Neural cell (in vitro differentiated cells): ENCODE results near the gene CEP72. TPM values are rescaled to one million over a fixed set of nuclear protein-coding genes. Genes with fewer than 3 reads are reported as not detected.

ENCODE experiments used
- H2AFZ ChIP-seq: fragments of 200-600, 300-800 bp; sonication (generic), shearing (Covaris generic); 2 replicates; pipeline ENCODE4 v1.6.0; 2014; ENCODE audit warnings: low read depth, mild to moderate bottlenecking, antibody characterized with exemption, low read length, moderate library complexity
- H3F3A ChIP-seq: fragments of 200-600 bp; shearing (Covaris generic); 2 replicates; pipeline ENCODE4 v1.6.1; 2016; ENCODE audit warnings: mild to moderate bottlenecking, moderate library complexity, mixed read lengths, antibody characterized with exemption, low read length; ENCODE audit not compliant: insufficient read depth, poor library complexity, severe bottlenecking
- H3K27ac ChIP-seq: fragments of 200-600, 300-800 bp; sonication (generic), shearing (Covaris generic); 2 replicates; pipeline ENCODE4 v1.5.1; 2014; ENCODE audit warnings: mild to moderate bottlenecking, low read length, moderate library complexity
- H3K27me3 ChIP-seq: fragments of 300-800, 200-600 bp; sonication (generic), shearing (Covaris generic); 2 replicates; pipeline ENCODE4 v1.6.0; 2014; ENCODE audit warnings: mild to moderate bottlenecking, low read depth, low read length, moderate library complexity; ENCODE audit not compliant: insufficient read depth
- H3K36me3 ChIP-seq: fragments of 300-800, 200-600 bp; sonication (generic), shearing (Covaris generic); 2 replicates; pipeline ENCODE4 v1.5.1; 2014; ENCODE audit warnings: mild to moderate bottlenecking, antibody characterized with exemption, low read length, moderate library complexity; ENCODE audit not compliant: insufficient read depth
- H3K4me2 ChIP-seq: fragments of 300-800, 200-600 bp; sonication (generic), shearing (Covaris generic); 2 replicates; pipeline ENCODE4 v1.6.0; 2014; ENCODE audit warnings: mild to moderate bottlenecking, low read length
- H3K4me3 ChIP-seq: fragments of 300-800, 200-600 bp; sonication (generic), shearing (Covaris generic); 2 replicates; pipeline ENCODE4 v1.5.1; 2014; ENCODE audit warnings: mild to moderate bottlenecking, low read length, moderate library complexity
- H3K79me2 ChIP-seq: fragments of 200-600 bp; shearing (Covaris generic); replicated peaks from 2 replicates; pipeline ENCODE4 v1.6.0; 2014; ENCODE audit warnings: mild to moderate bottlenecking, low read length, moderate library complexity; ENCODE audit not compliant: insufficient read depth
- H3K9ac ChIP-seq: fragments of 300-800, 200-600 bp; sonication (generic), shearing (Covaris generic); 2 replicates; pipeline ENCODE4 v1.6.1; 2016; ENCODE audit warnings: mild to moderate bottlenecking, low read length, mixed read lengths
- H3K9me2 ChIP-seq: fragments of 200-600 bp; shearing (Covaris generic); 2 replicates; pipeline ENCODE4 v1.6.1; 2016; ENCODE audit warnings: mild to moderate bottlenecking, low read length, mixed read lengths; ENCODE audit not compliant: insufficient read depth
- H3K9me3 ChIP-seq: fragments of 200-600, 300-800 bp; sonication (generic), shearing (Covaris generic); 2 replicates; pipeline ENCODE4 v1.6.1; 2016; ENCODE audit warnings: mild to moderate bottlenecking, mixed run types, low read length, moderate library complexity, mixed read lengths
- H4K20me1 ChIP-seq: fragments of 200-600 bp; shearing (Covaris generic); 2 replicates; pipeline ENCODE4 v1.6.1; 2016; ENCODE audit warnings: mild to moderate bottlenecking, mixed run types; ENCODE audit not compliant: insufficient read depth
- EZH2 ChIP-seq: fragments of 200-600, 300-800 bp; shearing (Covaris generic), sonication (generic); IDR thresholded peaks from 2 replicates; pipeline ENCODE4 v1.6.1; 2014; ENCODE audit warnings: antibody characterized with exemption, low read length, borderline replicate concordance, mild to moderate bottlenecking; ENCODE audit not compliant: insufficient read depth, poor library complexity, severe bottlenecking
- MXI1 ChIP-seq: fragments of 450-650 bp; conservative IDR thresholded peaks from 2 replicates; pipeline ENCODE4 v1.6.1; 2014; ENCODE audit warnings: antibody characterized with exemption, mild to moderate bottlenecking; ENCODE audit not compliant: poor library complexity, severe bottlenecking
- POLR2AphosphoS5 ChIP-seq: IDR thresholded peaks from 2 replicates; pipeline ENCODE4 v1.6.1; 2012
- RAD21 ChIP-seq: fragments of 450-650 bp; conservative IDR thresholded peaks from 2 replicates; pipeline ENCODE4 v1.6.1; 2014; ENCODE audit warnings: antibody characterized with exemption, mild to moderate bottlenecking, moderate library complexity
- SMC3 ChIP-seq: fragments of 450-650 bp; conservative IDR thresholded peaks from 2 replicates; pipeline ENCODE4 v1.6.1; 2014; ENCODE audit warnings: antibody characterized with exemption, mild to moderate bottlenecking, moderate library complexity; ENCODE audit not compliant: poor library complexity
- TAF1 ChIP-seq: IDR thresholded peaks from 2 replicates; pipeline ENCODE4 v1.6.1; 2012; ENCODE audit warnings: low read depth
- polyA plus RNA-seq: library from polyadenylated mRNA; depleted of rRNA; stranded (reverse); fragments of >200 nt; gene quantifications from 2 replicates; pipeline ENCODE4 v1.2.3, GENCODE V29; 2014
- TF ChIP-seq, protein P1 (sequence below): IDR thresholded peaks from 2 replicates; pipeline ENCODE4 v1.6.1; 2012; ENCODE audit warnings: borderline replicate concordance
- TF ChIP-seq, protein P2 (sequence below): fragments of 450-650 bp; IDR thresholded peaks from 2 replicates; pipeline ENCODE4 v1.5.1; 2014; ENCODE audit warnings: antibody characterized with exemption, mild to moderate bottlenecking, moderate library complexity; ENCODE audit not compliant: poor library complexity, severe bottlenecking

Gene CEP72
- polyA plus RNA-seq, 1 donor from 2014 or later: 5.9 TPM

DNA sequence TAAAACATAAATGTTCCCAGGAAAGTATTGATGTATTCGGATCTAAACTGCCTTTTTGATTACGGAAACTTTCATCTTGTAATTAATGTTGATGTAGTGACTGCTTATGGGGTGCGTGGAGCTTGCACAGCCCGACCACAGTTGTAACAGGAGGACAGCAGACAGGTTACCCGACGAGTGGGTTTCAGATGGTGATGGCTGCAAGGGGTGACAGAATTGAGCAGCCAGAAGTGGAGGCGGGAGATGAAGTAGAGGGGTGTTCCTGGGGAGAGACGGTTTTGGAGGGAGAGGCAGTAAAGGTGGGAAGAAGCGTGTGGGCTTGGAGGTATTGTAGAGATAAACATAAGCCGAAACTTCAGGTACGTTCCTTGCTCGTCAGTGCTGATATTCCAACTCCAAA is 5.8 kb downstream of the CEP72 start (continued):
- no peak for TF ChIP-seq TAF1
- TF ChIP-seq POLR2AphosphoS5: no peak
- no peak for TF ChIP-seq RAD21
- no peak for TF ChIP-seq MXI1

DNA sequence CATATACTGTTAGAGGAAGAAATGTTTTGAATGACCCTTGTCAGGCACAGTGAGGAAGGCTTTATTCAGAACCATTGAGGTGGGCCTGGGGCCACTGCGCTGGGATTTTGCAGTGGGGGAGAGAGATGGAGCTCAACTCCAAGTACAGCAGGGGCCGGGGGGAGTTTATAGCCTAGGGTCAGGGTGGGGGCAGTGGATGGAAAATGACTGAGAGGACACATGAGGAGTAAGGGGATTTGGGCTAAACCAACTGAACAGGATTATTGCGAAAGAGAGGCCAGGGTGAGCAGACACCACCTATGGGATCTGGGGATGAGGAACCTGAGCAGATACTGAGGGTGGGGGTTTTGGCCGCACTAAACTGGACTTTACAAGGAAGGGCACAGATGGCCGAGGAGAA is 6.3 kb downstream of the CEP72 start:
- no peaks in the 10 kb centered on the region for H3F3A ChIP-seq
- peaks cover 12% of the 10 kb centered on the region for H3K79me2 ChIP-seq
- H3K4me3 ChIP-seq: no peak overlapping the region
- H3K9me3 ChIP-seq: no peaks in the 10 kb centered on the region
- no peak overlapping the region for H3K4me2 ChIP-seq
- H3K36me3 ChIP-seq: no peaks in the 10 kb centered on the region
- H2AFZ ChIP-seq: no peak overlapping the region
- no peaks in the 10 kb centered on the region for H4K20me1 ChIP-seq
- TF ChIP-seq POLR2AphosphoS5 (no peak), TAF1 (no peak), SMC3 (no peak), EZH2 (no peak)
- TF ChIP-seq, protein P1, sequence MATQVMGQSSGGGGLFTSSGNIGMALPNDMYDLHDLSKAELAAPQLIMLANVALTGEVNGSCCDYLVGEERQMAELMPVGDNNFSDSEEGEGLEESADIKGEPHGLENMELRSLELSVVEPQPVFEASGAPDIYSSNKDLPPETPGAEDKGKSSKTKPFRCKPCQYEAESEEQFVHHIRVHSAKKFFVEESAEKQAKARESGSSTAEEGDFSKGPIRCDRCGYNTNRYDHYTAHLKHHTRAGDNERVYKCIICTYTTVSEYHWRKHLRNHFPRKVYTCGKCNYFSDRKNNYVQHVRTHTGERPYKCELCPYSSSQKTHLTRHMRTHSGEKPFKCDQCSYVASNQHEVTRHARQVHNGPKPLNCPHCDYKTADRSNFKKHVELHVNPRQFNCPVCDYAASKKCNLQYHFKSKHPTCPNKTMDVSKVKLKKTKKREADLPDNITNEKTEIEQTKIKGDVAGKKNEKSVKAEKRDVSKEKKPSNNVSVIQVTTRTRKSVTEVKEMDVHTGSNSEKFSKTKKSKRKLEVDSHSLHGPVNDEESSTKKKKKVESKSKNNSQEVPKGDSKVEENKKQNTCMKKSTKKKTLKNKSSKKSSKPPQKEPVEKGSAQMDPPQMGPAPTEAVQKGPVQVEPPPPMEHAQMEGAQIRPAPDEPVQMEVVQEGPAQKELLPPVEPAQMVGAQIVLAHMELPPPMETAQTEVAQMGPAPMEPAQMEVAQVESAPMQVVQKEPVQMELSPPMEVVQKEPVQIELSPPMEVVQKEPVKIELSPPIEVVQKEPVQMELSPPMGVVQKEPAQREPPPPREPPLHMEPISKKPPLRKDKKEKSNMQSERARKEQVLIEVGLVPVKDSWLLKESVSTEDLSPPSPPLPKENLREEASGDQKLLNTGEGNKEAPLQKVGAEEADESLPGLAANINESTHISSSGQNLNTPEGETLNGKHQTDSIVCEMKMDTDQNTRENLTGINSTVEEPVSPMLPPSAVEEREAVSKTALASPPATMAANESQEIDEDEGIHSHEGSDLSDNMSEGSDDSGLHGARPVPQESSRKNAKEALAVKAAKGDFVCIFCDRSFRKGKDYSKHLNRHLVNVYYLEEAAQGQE: no peak
- no peaks in the 10 kb centered on the region for H3K27me3 ChIP-seq
- no peak overlapping the region for H3K9ac ChIP-seq
- H3K27ac ChIP-seq: no peak overlapping the region
- H3K9me2 ChIP-seq: no peaks in the 10 kb centered on the region

DNA sequence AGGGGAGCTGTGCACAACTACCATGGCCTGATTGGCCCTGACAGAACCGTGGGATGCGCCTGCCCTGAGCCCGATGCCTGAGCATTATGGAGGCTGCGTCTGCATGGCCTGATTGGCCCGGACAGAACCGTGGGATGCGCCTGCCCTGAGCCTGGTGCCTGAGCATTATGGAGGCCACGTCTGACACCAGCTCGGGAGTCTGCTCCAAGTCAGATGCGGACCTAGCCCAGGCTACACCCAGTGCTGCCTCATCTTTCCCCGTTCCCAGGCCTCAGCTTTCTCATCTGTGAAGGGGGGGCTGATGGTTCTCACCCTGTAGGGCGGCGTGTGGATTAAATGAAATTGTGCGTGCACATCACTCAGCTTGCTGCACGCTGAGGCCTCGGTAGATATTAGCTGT is 7.3 kb downstream of the CEP72 start:
- Histone ChIP-seq H3K4me3 (no peak overlapping the region), H3K79me2 (peaks cover 8% of the 10 kb centered on the region), H3K27ac (no peak overlapping the region), H3K9ac (no peak overlapping the region), H3F3A (no peaks in the 10 kb centered on the region), H3K36me3 (no peaks in the 10 kb centered on the region), H3K9me3 (no peaks in the 10 kb centered on the region), H3K9me2 (no peaks in the 10 kb centered on the region), H2AFZ (no peak overlapping the region), H4K20me1 (no peaks in the 10 kb centered on the region), H3K27me3 (no peaks in the 10 kb centered on the region), H3K4me2 (no peak overlapping the region)
- TF ChIP-seq POLR2AphosphoS5 (no peak), TAF1 (no peak), SMC3 (no peak)
- TF ChIP-seq, protein P1: no peak
- TF ChIP-seq, protein P2, sequence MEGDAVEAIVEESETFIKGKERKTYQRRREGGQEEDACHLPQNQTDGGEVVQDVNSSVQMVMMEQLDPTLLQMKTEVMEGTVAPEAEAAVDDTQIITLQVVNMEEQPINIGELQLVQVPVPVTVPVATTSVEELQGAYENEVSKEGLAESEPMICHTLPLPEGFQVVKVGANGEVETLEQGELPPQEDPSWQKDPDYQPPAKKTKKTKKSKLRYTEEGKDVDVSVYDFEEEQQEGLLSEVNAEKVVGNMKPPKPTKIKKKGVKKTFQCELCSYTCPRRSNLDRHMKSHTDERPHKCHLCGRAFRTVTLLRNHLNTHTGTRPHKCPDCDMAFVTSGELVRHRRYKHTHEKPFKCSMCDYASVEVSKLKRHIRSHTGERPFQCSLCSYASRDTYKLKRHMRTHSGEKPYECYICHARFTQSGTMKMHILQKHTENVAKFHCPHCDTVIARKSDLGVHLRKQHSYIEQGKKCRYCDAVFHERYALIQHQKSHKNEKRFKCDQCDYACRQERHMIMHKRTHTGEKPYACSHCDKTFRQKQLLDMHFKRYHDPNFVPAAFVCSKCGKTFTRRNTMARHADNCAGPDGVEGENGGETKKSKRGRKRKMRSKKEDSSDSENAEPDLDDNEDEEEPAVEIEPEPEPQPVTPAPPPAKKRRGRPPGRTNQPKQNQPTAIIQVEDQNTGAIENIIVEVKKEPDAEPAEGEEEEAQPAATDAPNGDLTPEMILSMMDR: no peak
